Activated B cell treated with CpG ODN at 0.5 μM for 24 hours (primary cell): ENCODE data around the gene PXYLP1. TPM values are rescaled to one million over a fixed set of nuclear protein-coding genes. Genes with fewer than 3 reads are reported as not detected.

ENCODE experiments used
- ATAC-seq: fragments of 200-7000 bp; cut with Tn5 transposase; one replicate; pipeline ENCODE4 v1.10.0; 2021; ENCODE audit warnings: low read depth, mild to moderate bottlenecking, moderate library complexity
- CTCF ChIA-PET: fragments of 350-600 bp; sonication (Branson Sonifier 250); formaldehyde crosslinking; loops from one replicate; lab custom pipeline; 2021; ENCODE audit warnings: antibody characterized with exemption; lab: Charles Lee
- POLR2A ChIA-PET: fragments of 350-600 bp; sonication (Branson Sonifier 250); formaldehyde crosslinking; loops from one replicate; lab custom pipeline; 2021; ENCODE audit warnings: antibody characterized with exemption; lab: Charles Lee
- DNase-seq: peaks from one replicate; pipeline ENCODE4 v3.0.0; 2022
- H3K27ac Mint-ChIP-seq: one replicate; pipeline ENCODE4 v1.8.0; 2020; ENCODE audit warnings: mixed read lengths
- H3K27me3 Mint-ChIP-seq: one replicate; pipeline ENCODE4 v1.8.0; 2021; ENCODE audit warnings: mixed read lengths
- H3K36me3 Mint-ChIP-seq: one replicate; pipeline ENCODE4 v1.8.0; 2021; ENCODE audit warnings: low read depth, mixed read lengths
- H3K4me1 Mint-ChIP-seq: one replicate; pipeline ENCODE4 v1.8.0; 2021; ENCODE audit warnings: mixed read lengths
- H3K4me3 Mint-ChIP-seq: one replicate; pipeline ENCODE4 v1.8.0; 2020; ENCODE audit warnings: mild to moderate bottlenecking, mixed read lengths
- H3K9me3 Mint-ChIP-seq: one replicate; pipeline ENCODE4 v1.8.0; 2020; ENCODE audit warnings: mixed read lengths
- intact Hi-C: fragments of 100-400 bp; cut with micrococcal nuclease; formaldehyde crosslinking; loops from one replicate; pipeline ENCODE4 v1.15.1; 2024
- total RNA-seq: library from RNA; stranded (reverse); gene quantifications from 2 replicates; pipeline ENCODE4 v1.2.3, GENCODE V29; 2022
- TF ChIP-seq, protein P1 (sequence below): fragments of 200-600 bp; IDR thresholded peaks from one replicate; pipeline ENCODE4 v1.8.0; 2022; ENCODE audit warnings: antibody characterized with exemption, mild to moderate bottlenecking

Gene PXYLP1
- total RNA-seq, 1 donor from 2014 or later: 2.7 TPM

DNA sequence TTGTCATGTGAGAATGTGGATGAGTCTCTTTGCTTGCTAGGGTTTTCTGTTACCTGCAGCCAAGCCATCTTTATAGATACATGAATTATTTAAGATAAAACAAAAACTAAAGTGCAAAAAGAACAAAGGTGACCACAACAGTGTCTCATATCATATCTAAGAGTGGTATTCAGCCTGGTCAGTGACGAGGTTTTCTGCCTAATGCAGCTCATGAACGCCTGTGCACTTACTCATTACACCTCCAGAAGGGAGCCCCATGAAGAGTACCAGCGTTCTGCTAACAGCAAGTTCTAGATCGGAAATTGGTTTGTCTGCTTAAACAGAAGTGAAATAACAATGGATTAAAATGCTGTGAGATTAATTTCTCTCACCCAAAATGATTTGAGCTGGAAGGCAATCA, 19.2 kb downstream of the PXYLP1 start:
- Mint-ChIP-seq H3K27ac (no peak overlapping the region), H3K4me1 (no peaks in the 10 kb centered on the region), H3K36me3 (no peaks in the 10 kb centered on the region), H3K4me3 (no peak overlapping the region), H3K27me3 (no peaks in the 10 kb centered on the region), H3K9me3 (no peaks in the 10 kb centered on the region)
- ATAC-seq: no peak
- CTCF ChIA-PET: no interaction called here
- no peak for DNase-seq
- POLR2A ChIA-PET: interaction anchor here (0.6 kb wide), 1 partner anchor 106 kb away, joined by 4 read pairs; no protein-coding TSS in a partner anchor
- TF ChIP-seq, protein P1, sequence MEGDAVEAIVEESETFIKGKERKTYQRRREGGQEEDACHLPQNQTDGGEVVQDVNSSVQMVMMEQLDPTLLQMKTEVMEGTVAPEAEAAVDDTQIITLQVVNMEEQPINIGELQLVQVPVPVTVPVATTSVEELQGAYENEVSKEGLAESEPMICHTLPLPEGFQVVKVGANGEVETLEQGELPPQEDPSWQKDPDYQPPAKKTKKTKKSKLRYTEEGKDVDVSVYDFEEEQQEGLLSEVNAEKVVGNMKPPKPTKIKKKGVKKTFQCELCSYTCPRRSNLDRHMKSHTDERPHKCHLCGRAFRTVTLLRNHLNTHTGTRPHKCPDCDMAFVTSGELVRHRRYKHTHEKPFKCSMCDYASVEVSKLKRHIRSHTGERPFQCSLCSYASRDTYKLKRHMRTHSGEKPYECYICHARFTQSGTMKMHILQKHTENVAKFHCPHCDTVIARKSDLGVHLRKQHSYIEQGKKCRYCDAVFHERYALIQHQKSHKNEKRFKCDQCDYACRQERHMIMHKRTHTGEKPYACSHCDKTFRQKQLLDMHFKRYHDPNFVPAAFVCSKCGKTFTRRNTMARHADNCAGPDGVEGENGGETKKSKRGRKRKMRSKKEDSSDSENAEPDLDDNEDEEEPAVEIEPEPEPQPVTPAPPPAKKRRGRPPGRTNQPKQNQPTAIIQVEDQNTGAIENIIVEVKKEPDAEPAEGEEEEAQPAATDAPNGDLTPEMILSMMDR: no peak
- intact Hi-C loops: no loop called here

DNA sequence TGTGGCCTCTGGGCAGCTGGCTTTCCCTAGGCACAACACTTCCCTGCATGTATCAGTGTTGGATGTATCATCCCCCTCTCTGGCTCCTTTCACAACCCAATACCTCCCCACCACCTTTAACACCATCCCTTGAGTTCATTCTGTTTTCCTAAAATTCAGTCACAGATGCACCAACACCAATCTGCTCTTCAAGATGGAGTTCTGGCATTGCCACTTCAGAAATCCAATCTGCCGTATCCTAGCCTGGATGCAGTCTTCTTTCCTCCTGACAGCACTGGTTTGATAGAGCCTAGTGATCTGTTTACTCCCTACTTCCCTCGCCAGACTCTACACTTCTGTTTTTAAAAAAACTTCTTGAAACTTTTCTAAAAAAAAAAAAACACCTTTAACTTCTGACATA, 21.7 kb downstream of the PXYLP1 start:
- POLR2A ChIA-PET: no interaction called here
- no peaks in the 10 kb centered on the region for H3K9me3 Mint-ChIP-seq
- H3K4me1 Mint-ChIP-seq: no peaks in the 10 kb centered on the region
- intact Hi-C loops: no loop called here
- ATAC-seq (no peak), DNase-seq (no peak)
- H3K4me3 Mint-ChIP-seq: no peak overlapping the region
- no peaks in the 10 kb centered on the region for H3K27me3 Mint-ChIP-seq
- H3K27ac Mint-ChIP-seq: no peak overlapping the region
- TF ChIP-seq, protein P1: no peak
- no peaks in the 10 kb centered on the region for H3K36me3 Mint-ChIP-seq
- CTCF ChIA-PET: no interaction called here

DNA sequence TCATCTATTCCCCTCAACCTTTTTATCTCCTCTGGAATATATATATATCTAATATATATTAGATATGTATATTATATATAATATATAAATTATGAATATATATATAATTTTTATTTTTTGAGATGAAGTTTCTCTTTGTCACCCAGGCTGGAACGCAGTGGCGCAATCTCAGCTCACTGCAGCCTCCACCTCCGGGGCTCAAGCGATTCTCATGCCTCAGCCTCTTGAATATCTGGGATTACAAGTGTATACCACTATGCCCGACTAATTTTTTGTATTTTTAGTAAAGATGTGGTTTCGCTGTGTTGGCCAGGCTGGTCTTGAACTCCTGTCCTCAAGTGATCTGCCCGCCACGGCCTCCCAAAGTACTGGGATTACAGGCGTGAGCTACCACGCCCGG, 22.2 kb downstream of the PXYLP1 start:
- TF ChIP-seq, protein P1: no peak
- POLR2A ChIA-PET: interaction anchor here (1.0 kb wide), 1 partner anchor 22 kb away, joined by 3 read pairs; the partner anchor contains the start of gene PXYLP1
- no peak for DNase-seq
- H3K27me3 Mint-ChIP-seq: no peaks in the 10 kb centered on the region
- H3K9me3 Mint-ChIP-seq: no peaks in the 10 kb centered on the region
- H3K27ac Mint-ChIP-seq: no peak overlapping the region
- H3K4me3 Mint-ChIP-seq: no peak overlapping the region
- H3K36me3 Mint-ChIP-seq: no peaks in the 10 kb centered on the region
- no peak for ATAC-seq
- no peaks in the 10 kb centered on the region for H3K4me1 Mint-ChIP-seq
- intact Hi-C loops: no loop called here
- CTCF ChIA-PET: no interaction called here

DNA sequence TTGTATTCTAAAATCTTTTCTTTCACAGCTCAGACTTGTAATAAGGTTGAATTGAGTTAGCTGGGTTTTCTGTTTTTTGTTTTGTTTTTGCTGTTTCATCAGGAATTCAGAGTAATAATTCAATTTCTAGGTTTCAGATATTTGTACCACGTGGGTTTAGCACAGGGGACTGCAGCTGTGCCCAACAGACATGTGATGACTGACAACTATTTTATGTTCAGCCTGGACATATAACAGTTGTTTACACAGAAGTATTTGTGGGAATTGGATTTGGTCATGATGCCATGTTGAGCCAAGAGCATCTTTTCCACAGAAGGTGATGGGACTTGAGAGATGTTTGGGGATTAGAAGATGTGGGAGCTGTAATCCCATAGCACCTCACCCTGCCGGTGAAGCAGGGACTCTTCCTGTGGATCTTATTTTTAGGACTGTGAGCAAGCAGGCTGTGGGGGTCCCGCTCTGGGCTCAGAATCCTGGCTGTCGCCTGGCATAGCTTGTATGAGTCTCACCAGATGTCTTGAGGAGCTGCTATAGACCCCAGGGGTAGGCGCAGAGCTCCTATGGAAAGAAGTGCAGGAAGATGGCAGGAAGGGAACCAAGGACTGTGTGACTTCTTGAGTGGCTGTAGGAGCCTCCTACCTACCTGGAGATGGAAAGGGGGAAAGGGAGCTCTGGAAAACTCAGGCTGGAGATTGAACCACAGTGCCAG, 23.7 kb downstream of the PXYLP1 start:
- Mint-ChIP-seq H3K36me3 (no peaks in the 10 kb centered on the region), H3K27ac (no peak overlapping the region), H3K9me3 (no peaks in the 10 kb centered on the region), H3K27me3 (no peaks in the 10 kb centered on the region), H3K4me3 (no peak overlapping the region), H3K4me1 (no peaks in the 10 kb centered on the region)
- CTCF ChIA-PET: interaction anchor here (0.7 kb wide), 1 partner anchor 12 kb away, joined by 3 read pairs; no protein-coding TSS in a partner anchor
- TF ChIP-seq, protein P1: no peak
- intact Hi-C loops: no loop called here
- no peak for ATAC-seq
- POLR2A ChIA-PET: no interaction called here
- no peak for DNase-seq

DNA sequence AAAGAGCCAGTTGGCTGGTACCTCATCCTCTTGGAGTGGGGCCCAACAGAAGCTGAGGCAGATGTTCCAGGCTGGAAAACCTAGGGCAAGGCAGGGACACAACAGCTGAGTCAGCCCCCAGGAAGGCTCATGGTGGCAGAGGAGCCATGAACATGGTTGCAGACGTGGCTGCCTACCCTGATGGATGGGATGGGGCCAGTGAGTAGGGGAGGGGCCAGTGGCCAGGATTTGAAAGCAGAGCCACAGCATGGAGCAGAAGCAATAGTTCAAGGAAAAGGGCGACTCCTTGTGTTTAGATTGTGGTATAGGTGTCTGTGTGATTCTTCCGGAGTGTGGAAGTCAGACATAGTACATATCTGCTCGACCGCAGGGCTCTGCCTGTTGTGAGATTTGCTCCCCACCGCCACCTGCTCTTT, 24.2 kb downstream of the PXYLP1 start:
- Mint-ChIP-seq H3K4me1 (no peaks in the 10 kb centered on the region), H3K27me3 (no peaks in the 10 kb centered on the region), H3K4me3 (no peak overlapping the region), H3K27ac (no peak overlapping the region), H3K9me3 (no peaks in the 10 kb centered on the region), H3K36me3 (no peaks in the 10 kb centered on the region)
- intact Hi-C loops: no loop called here
- POLR2A ChIA-PET: no interaction called here
- DNase-seq (no peak), ATAC-seq (no peak)
- TF ChIP-seq, protein P1: no peak
- CTCF ChIA-PET: no interaction called here
